B cell (primary cell): Measurements from ENCODE around the gene LONRF2.

ENCODE experiments used
- EZH2 ChIP-seq: IDR thresholded peaks from 2 replicates; pipeline ENCODE4 v1.6.1; 2012; ENCODE audit warnings: borderline replicate concordance, low read depth, mild to moderate bottlenecking, moderate library complexity, low read length; ENCODE audit not compliant: insufficient read depth, poor library complexity, severe bottlenecking
- TF ChIP-seq, protein P1 (sequence below): fragments of 200-600 bp; IDR thresholded peaks from one replicate; pipeline ENCODE4 v1.8.0; 2022; ENCODE audit warnings: antibody characterized with exemption, mild to moderate bottlenecking

DNA sequence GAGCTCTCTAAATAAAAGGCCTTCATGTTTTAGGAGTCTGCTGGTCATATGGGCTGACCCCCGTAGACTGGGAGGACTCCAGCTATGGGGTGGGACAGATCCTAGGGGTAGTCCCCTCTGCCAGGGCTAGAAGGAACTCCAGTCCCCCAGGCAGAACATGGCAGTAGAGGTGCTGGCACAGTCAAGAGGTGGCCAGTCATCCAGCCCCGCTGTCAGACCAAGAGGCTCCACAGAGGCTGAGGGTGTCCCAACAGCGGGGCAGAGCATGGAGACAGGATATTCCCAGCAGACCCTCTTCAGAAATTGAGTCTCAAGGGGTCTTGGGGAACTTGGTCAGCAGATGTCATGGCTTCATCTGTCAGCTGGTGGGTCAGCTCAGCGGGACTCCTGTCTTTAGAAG, 76.6 kb downstream of the LONRF2 start:
- TF ChIP-seq, protein P1, sequence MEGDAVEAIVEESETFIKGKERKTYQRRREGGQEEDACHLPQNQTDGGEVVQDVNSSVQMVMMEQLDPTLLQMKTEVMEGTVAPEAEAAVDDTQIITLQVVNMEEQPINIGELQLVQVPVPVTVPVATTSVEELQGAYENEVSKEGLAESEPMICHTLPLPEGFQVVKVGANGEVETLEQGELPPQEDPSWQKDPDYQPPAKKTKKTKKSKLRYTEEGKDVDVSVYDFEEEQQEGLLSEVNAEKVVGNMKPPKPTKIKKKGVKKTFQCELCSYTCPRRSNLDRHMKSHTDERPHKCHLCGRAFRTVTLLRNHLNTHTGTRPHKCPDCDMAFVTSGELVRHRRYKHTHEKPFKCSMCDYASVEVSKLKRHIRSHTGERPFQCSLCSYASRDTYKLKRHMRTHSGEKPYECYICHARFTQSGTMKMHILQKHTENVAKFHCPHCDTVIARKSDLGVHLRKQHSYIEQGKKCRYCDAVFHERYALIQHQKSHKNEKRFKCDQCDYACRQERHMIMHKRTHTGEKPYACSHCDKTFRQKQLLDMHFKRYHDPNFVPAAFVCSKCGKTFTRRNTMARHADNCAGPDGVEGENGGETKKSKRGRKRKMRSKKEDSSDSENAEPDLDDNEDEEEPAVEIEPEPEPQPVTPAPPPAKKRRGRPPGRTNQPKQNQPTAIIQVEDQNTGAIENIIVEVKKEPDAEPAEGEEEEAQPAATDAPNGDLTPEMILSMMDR, result no peak
- no peak for TF ChIP-seq EZH2
